HG02885 (cell line): ENCODE results near the gene BCL2L14.
"Not testable (repeated sequence)": the region's sequence is repeated elsewhere in the genome, so short reads cannot be mapped to it uniquely, and the experiment has no call there.

ENCODE experiments used
- ATAC-seq: cut with Tn5 transposase; IDR thresholded peaks from one replicate; pipeline ENCODE4 v1.9.1; 2021; ENCODE audit warnings: mild to moderate bottlenecking; ENCODE audit not compliant: unreplicated experiment, poor library complexity

The BCL2L14 gene

GRCh38 chr12:12098691-12099015, 27.9 kb downstream of the BCL2L14 start:
- no peak for ATAC-seq

- no peak for ATAC-seq
Measured at GRCh38 chr12:12099102-12099501, 28.4 kb downstream of the BCL2L14 start.

- ATAC-seq = no peak
Measured at GRCh38 chr12:12107678-12108077, 36.9 kb downstream of the BCL2L14 start.

- no peak for ATAC-seq
Measured at GRCh38 chr12:12108441-12109058, 37.8 kb downstream of the BCL2L14 start.

GRCh38 chr12:12110923-12111555, 40.3 kb downstream of the BCL2L14 start:
- ATAC-seq = not testable (repeated sequence)

GRCh38 chr12:12115514-12115913, 44.8 kb downstream of the BCL2L14 start:
- ATAC-seq = no peak

GRCh38 chr12:12116677-12117076, 45.9 kb downstream of the BCL2L14 start:
- ATAC-seq = no peak

GRCh38 chr12:12121061-12121460, 50.3 kb downstream of the BCL2L14 start:
- ATAC-seq = no peak

GRCh38 chr12:12123036-12123604, 52.4 kb downstream of the BCL2L14 start:
- no peak for ATAC-seq

- ATAC-seq = no peak
Measured at GRCh38 chr12:12126551-12126950, 55.8 kb downstream of the BCL2L14 start.

- ATAC-seq = no peak
Measured at GRCh38 chr12:12127304-12127703, 56.6 kb downstream of the BCL2L14 start.

- ATAC-seq = no peak
Measured at GRCh38 chr12:12128670-12129069, 57.9 kb downstream of the BCL2L14 start.

- no peak for ATAC-seq
Measured at GRCh38 chr12:12133259-12133658, 62.5 kb downstream of the BCL2L14 start.

GRCh38 chr12:12133785-12134184, 63.0 kb downstream of the BCL2L14 start:
- no peak for ATAC-seq

GRCh38 chr12:12138203-12139154, 67.7 kb downstream of the BCL2L14 start:
- ATAC-seq = no peak

GRCh38 chr12:12141000-12141399, 70.3 kb downstream of the BCL2L14 start:
- ATAC-seq = no peak

GRCh38 chr12:12144531-12144930, 73.8 kb downstream of the BCL2L14 start:
- ATAC-seq = not testable (repeated sequence)

GRCh38 chr12:12147111-12147510, 76.4 kb downstream of the BCL2L14 start:
- no peak for ATAC-seq
